Stimulated activated CD4-positive, alpha-beta T cell treated with anti-CD3 and anti-CD28 coated beads, Interleukin-12 subunit alpha, Interleukin-12 subunit beta, amount 100 ng/mL, for 4 hours (primary cell): ENCODE measurements around the gene DAPP1.
"Not testable (repeated sequence)": the region's sequence is repeated elsewhere in the genome, so short reads cannot be mapped to it uniquely, and the experiment has no call there.

Experiments used
- DNase-seq: peaks from one replicate; pipeline ENCODE4 v3.0.0-alpha.2; 2020

Gene DAPP1

DNA sequence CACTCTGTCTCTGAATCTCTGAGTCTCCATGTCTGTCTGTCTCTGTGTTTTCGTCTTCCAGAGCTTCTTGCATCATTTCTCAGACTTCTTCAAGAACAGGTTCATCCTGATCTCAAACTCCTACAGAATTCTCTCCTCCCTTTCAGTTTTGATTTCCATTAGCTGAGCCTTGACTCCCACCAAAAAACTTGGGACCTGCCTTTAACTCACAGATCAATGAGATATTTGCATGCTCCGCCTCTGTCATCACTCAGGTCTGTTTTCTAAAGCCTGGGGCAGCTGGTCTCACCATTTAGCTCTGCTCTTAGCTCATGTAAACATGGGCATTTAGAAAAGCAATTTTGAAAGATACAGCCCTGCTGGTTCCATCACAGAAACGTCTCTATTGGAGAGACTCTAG, 8.6 kb downstream of the DAPP1 start:
- no peak for DNase-seq

DNA sequence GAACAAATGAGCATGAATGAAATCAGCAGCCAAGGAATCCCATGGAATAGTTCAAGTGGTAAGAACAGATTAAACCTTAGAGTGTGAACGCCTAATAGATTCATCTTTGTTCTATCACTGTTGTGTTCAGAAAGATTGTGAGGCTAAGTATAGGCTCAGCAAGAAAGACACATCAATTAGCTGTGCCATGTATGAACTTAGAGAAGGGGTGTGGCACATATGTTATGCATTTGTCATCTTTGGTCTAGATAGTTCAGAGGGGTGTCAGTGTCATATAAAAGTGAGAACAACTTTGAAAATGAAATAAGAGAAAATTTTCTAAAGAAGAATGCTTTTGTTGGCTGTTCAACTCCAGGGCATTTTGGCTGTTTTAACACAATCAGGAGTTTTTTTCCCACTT, 9.4 kb downstream of the DAPP1 start:
- DNase-seq = no peak

DNA sequence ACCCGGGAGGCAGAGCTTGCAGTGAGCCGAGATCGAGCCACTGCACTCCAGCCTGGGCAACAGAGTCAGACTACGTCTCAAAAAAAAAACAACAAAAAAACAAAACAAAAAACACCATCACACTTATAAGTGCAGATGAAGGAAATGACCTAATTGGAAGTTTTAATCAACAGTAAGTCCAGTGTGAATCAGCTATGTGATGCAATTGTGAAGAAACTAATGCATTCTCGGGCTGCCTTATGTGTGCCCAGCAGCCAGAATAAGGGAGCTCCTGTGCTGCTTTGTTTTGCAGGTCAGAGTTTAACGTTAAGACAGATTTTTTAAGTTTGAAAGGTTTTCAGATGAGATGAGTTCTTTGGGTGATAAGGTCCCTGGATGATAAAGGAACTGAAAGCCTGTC, 10.8 kb downstream of the DAPP1 start:
- no peak for DNase-seq

DNA sequence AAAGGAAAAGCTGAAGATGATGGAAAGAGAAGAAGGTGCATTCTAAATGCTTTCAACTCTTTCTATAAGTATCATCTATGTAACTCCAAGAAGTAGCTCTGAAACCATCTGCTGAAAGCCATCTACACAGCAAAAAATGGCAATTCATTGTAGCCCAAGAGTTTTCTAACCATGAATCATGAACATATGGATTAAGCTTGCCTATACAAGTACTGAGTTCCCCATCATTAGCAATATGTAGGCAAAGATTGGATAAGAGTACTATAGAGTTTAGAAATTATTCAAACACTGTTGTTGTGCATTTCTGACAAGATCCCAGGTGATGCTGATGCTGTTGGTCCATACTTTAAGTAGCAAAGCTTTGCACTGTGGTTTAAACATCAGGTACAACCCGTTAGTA, 11.2 kb downstream of the DAPP1 start:
- no peak for DNase-seq

DNA sequence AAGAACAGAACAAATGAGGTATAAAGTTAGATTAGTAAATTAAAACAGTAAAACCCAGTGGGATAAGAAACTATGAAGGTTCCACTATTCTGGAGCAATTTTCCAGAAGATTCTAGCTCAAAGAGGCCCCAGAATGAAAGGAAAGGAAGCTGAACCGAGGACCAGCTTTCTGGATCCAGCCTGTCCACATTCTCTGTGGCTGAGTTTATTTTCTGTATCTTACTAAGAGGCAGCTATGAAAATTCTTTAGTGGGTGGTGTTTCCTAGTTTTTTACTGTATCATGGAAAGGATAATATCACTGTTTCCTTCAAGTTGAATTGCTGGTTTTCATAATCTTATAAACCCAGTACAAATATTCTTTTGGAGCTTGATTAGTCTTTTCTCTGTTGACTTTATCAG, 11.8 kb downstream of the DAPP1 start:
- DNase-seq = no peak

DNA sequence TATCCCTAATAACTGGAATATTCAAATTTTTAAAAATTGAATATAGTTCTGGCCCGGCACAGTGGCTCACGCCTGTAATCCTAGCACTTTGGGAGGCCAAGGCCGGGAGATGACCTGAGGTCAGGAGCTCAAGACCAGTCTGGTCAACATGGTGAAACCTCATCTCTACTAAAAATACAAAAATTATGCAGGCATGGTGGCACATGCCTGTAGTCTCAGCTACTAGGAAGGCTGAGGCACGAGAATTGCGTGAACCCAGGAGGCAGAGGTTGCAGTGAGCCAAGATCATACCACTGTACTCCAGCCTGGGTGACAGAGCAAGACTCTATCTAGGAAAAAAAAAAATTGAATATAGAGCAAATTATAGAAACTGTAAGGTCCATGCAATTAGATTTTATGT, 13.4 kb downstream of the DAPP1 start:
- not testable (repeated sequence) for DNase-seq

DNA sequence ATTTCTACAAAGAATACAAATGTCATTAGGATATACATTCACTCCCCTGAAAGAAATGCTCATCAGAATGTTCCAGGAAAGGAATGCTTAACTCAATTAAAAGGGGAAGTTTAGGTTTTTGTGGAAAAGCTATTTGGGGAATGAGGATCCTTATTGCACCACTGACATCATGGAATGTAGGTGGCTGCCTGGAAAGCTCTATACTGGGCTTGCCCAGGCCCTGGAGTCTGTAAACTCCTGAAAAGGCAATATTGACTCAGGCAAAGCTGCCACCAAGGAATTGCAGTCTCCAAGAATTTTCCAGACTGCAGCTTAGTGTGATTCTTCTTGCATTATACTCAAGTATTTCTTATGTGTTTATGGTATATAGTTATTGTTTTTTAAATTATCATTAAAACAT, 15.7 kb downstream of the DAPP1 start:
- no peak for DNase-seq

DNA sequence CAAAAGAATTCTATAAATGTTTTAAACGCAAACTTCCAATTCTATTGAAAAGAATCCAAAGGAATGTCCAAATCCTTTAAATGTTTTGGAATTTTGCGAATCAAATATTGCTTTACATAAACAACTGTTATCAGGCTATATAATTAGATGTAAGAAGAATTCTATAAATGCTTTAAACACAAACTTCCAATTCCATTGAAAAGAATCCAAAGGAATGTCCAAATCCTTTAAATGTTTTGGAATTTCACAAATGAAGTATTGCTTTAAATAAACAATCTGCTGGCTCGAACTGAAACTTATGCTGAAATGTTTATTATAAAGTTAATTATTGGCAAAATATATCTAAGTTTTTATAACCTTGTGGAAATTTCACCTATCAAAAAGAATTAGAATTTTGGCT, 16.1 kb downstream of the DAPP1 start:
- no peak for DNase-seq

DNA sequence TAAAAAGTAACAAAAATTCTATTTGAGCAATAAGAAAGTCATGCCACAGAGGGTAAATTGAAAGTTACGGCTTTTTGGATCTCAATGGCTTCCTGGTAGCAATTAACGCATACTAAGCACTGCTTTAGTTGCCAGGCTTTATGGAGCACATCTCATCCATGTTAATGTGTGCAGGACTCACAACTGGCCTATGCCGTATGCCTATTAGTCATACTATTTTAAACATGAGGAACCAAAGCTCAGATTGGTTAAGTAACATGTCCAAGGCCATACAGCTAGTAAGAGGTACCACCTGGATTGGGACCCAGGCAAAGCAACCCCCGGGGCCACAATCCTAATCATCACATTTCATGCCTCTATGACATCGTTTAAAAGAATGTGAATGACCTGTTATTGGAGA, 17.1 kb downstream of the DAPP1 start:
- no peak for DNase-seq

DNA sequence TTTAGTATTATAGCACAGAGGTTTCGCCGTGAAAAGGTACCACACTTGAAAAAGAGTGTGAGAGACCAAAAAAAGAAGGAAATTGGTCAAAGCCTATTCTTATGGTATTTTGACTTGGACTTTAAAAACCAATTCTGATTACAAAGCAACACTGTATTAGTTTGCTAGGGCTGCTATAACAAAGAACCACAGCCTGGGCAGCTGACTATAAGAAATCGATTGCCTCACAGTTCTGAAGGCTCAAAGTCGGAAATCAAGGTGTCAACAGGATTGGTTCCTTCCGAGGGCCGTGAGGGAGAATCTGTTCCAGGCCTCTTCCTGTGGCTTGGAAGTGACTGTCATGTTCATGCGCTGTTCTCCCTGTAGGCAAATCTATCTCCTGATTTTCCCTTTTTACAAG, 17.9 kb downstream of the DAPP1 start:
- no peak for DNase-seq

DNA sequence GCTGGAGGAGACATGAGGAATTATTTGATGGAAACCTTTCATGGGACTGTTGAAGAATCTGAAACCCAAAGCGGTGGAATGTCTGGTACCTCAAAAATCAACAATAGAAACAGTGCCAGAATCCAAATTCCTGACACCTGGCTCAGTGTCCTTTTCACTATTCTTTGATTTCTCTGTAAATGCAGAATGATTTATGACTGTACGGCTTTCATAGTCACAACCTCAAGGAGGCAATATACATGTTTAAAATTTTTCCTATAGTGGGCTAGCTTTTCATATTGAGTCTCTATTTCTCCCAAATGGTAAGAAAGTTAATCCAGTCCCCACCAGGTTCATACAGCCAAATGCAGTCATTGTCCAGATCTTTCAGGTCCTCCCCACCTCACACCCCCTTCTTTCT, 19.3 kb downstream of the DAPP1 start:
- DNase-seq = no peak

DNA sequence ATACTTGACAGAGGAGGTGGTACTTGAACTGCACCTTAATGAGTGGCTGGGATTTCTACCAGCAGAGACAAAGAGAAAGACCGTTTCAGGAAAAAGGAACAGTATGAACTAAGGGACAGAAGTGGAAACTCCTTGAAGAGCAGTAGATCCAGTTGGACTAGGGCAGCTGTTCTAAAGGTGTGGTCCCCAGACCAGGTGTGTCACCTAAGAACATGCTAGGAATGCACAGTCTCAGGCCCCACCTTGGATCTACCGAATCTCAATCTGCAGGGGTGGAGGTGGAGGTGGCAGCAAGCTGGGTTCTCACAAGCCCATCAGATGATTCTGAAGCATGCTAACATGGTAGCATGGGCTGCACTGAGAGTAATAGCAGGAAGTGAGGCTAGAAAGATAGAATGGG, 22.3 kb downstream of the DAPP1 start:
- no peak for DNase-seq

DNA sequence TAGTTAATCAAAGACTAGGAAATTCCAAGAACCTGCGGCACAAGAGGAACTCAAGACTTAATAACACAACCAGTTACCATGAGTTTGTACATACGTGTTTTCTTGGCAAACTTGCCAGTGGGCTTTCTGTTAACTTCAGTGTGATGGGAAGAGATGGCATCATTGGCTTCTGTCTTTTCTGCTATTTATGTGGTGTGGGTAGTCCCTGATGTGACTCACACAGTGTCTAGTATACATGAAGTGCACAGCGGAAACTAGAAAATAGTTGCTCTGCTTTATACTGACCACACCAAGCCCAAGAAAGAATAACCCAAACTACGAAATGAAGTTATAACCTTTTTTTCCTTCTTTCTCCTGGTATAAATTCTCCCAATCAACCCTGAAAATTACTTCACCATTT, 24.5 kb downstream of the DAPP1 start:
- no peak for DNase-seq

DNA sequence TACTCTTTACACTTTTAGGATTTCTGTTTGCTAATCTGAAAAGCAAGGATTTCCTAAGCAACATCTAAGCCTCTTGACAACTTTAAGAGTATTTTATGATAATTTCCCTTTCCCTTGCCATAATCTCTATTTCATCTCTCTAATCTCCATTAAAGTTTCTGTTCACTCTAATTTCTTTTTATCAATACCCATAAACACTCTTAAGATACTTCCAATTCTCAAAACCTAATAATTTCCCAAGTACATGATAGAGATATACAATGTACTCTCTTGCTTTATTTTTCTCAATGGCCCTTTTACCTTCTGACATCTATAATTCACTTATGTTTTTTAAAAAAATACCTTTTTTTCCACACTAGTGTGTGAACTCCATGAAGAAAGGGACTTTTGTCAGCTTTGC, 26.8 kb downstream of the DAPP1 start:
- DNase-seq = no peak

DNA sequence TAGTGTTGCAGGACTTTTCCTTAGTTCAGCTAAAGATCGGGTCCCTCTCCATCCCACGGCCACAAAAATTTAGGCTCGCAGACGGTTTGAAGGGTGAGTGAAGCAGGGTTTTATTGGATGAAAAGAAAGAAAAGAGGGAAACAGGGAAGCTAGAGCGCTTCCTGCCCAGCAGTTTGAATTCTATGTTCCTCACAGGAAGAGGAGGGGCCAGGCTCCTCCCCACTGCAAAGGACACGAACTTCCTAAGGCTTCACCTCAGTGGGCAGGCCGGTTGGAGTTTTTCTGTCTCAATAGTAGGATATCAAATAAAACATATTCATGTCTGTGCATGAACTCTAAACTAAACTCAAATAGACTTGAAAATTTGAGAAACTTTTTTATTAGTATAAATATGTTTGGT, 27.4 kb downstream of the DAPP1 start:
- no peak for DNase-seq

DNA sequence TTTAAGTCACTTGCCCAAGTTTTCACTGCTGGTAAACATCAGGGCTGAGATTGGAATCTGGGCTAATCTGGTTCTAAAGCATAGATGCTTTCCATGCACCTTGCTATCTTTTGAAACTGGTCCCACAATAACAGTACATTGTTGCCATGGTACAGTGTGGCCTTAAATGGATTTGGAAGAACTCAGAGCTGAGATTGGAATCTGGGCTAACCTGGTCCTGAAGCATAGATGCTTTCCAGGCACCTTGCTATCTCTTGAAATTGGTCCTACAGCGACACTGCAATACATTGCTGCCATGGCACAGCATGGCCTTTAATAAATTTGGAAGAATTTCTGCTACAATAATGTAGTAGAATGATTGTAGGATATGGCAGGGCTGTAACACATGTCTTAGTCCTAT, 28.6 kb downstream of the DAPP1 start:
- no peak for DNase-seq

DNA sequence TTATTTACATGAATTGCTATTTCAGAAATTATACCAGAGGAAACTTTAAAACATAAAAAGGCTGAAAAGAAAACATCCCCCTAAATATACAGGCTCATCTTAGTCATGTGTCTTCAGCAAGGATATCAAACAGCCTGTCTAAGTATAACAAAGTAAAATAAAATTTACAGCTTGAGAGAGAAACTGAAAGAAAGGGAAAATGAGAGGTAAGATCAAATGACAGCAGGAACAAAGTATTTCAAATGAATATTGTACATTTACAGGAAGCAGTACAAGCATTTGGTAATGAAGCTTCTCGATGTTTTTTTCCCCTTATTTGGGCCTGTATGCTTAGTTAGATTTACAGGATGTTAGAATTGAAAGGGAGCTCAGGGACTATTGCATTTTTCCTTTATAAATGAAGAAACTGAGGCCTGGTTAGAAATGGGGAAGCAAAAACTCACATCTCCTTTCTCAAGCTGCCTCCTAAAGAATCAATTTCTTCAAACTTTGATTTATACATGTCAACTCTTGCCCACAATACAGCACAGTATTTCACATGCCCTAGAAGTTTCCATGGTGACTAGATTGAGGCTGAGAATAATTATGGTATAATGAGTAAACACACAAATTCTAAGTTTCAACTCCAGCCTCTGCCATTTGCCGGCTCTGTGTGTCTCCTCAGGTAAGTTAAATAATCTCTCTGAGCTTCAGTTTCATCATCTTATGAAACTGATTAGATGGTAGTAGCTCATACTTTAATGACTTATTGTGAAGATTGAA, 29.3 kb downstream of the DAPP1 start:
- no peak for DNase-seq

DNA sequence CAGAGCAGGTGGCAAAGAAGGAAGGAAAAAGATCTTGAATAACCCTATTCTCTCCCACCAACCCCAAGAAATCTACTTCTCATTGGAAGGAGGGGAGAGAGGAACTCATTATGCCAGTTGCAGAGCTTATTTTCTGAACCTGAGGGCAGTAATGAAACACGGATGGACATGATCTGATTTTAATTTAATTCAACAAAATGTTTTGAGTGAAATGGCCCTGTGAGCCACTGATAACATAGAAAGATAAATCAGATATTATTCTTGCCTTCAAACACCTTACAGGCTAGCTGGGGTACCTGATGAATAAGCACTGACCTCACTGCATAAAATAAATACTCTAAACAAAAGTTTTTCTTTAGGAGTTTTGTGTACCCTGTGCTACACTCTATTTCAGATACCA, 30.3 kb downstream of the DAPP1 start:
- no peak for DNase-seq

DNA sequence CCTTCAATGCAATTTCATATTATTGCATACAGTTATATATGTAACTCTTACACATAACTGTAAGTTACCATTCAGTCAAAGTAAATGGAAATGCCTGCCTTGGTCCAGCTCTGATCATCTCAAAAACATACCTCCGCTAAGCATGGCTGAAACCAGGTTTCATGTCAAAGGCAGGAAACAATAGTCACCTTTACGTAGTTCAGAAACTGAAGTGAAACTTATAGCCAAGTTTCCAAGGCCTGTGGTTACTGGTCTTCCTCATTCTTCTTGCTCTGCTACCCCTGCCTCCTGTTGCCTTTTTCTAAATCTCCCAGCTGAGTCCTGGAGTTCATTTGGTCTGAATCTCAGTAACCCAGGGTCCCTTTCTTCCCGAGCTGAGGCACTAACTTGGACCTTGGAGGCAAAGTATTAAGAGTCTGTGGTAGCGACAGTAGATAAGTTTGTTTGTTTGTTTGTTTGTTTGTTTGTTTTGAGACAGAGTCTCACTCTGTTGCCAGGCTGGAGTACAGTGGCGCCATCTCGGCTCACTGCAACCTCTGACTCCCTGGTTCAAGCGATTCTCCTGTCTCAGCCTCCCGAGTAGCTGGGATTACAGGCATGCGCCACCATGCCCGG, 30.8 kb downstream of the DAPP1 start:
- no peak for DNase-seq

DNA sequence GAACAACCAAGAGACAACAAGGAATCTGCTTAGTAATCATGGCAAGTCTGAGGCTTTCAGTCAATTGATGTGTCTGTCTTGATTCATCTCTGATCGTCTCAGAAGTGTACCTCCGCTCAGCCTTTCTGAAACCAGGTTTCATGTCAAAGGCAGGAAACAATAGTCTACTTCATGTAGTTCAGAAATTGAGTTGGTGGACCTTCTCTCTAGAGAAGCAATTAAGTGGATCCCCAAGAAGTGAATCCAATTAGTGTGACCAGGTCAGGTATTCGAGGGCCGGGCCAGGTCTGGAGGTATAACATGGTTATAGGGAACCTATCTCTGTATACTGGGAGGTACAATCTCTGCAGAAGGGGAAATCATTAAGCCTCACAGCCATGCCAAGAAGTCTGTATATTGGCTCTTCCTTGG, 32.0 kb downstream of the DAPP1 start:
- no peak for DNase-seq

DNA sequence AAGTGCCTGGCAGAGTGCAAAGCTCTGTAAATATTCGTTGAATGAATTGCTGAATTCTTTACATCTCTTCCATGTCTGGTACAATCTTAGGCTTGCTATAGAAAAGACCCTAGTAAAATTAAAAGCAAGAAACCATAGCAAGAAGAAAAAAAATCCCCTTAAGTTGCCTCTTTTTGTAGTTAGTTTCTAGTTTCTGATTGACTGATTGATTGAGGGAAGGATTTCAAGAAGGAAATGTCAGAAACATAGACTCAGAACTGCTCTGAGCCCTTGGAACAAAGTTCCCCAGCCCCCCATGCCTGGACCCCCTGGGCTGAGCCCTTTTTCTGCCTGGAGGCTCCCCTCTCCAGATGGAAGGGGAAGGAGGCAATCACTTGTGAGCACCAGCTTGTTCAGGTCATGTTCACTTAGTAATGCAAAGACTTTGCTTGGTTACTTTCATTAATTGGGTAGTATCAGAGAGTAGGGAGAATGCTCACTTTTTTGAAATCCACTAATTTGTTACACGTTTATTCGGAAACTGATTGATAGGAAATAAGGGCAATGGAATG, 35.6 kb downstream of the DAPP1 start:
- no peak for DNase-seq

DNA sequence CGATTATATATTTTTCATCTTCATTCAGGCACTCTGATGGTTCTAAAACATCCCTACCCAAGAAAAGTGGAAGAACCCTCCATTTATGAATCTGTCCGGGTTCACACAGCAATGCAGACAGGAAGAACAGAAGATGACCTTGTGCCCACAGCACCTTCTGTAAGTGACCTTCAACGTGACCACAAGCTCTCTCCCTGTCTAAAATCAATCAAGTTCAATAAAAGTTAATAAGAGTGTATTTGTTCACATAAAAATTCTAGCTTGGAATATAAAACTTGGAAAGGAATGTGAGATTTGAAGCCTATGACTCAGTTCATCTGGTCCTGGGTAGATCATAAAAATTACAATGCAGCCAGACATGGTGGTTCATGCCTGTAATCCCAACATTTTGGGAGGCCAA, 36.6 kb downstream of the DAPP1 start:
- DNase-seq = no peak

DNA sequence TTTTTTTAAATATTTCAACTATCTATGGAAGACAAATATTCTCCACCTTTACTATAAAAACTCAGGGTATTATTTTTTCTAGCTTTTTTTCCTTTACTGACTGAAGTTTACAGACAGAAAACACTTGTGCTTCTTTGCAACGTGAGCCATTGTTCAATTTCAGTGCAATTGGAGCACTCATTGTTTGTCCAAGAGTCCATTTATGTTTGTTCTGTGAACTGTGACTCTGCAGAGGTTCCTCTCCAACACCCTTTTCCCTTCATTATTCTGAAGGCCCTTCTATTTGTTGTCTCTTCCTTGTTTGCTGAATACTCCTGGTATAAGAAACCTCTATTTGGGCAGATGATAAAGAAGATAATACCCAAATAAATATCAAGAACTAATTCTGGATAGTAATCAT, 37.4 kb downstream of the DAPP1 start:
- no peak for DNase-seq

DNA sequence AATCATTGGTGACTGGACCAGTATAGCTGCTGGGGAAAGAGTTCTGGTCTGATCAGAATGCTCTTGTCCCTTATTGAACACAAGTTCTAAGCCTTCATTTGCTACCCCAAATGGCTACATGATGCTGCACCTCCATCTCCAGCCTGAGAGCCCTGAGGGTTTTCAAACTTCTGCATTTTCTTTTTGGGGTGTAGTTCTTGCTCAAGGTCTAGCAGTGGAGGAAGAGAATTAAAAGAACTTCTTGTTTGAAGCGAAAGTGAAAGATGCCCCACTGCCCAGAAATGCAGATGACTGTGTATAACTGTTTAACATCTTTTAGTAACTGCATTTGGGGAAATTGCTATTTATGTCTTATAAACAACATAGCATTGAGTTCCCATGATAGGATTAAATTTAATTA, 39.1 kb downstream of the DAPP1 start:
- DNase-seq = no peak

DNA sequence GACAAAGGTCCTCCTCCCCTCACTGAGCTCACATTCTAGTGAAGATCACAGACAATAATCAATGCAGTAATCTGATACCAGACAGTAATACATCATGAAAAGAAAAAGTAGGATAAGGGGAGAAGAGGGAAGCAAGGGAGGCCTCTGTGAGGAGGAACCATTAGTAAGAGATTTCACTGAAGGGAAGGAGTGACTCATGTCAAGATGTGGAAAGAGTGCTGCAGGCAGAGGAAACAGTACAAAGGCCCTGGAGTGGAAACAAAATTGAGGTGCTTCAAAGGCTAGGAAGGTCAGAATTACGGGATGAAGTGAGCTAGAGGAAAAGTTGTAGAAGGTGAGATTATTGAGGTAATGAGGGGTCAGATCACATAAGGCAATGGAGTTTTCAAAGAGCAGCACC, 39.5 kb downstream of the DAPP1 start:
- DNase-seq = no peak
